Upper lobe of left lung (tissue), 6 donors: ENCODE data around the gene SRP72. TPM values are rescaled to one million over a fixed set of nuclear protein-coding genes. Genes with fewer than 3 reads are reported as not detected.

ENCODE experiments used
- ATAC-seq, 2 donors: fragments of 200-7000 bp; cut with Tn5 transposase; one replicate each; pipeline ENCODE4 v1.9.1; 2022; ENCODE audit warnings: mild to moderate bottlenecking in 2 of 2, moderate library complexity in 2 of 2; ENCODE audit not compliant: low FRiP score in 2 of 2
- DNase-seq, 2 donors: peaks; one replicate each; pipeline ENCODE4 v3.0.0-alpha.2; 2019 to 2020
- H3K27ac ChIP-seq, 4 donors: fragments of 200-600 bp; sonication (generic); one replicate each; pipeline ENCODE4 v1.5.1; 2016 to 2019
- H3K27me3 ChIP-seq, 4 donors: fragments of 200-600 bp; sonication (generic); one replicate each; pipeline ENCODE4 v1.5.1; 2017 to 2019
- H3K36me3 ChIP-seq, 4 donors: fragments of 200-600 bp; sonication (generic); one replicate each; pipeline ENCODE4 v1.5.1; 2016 to 2019
- H3K4me1 ChIP-seq, 4 donors: fragments of 200-600 bp; sonication (generic); one replicate each; pipeline ENCODE4 v1.5.1; 2018 to 2019
- H3K4me3 ChIP-seq, 4 donors: fragments of 200-600 bp; sonication (generic); one replicate each; pipeline ENCODE4 v1.5.1; 2017 to 2019; ENCODE audit warnings: mild to moderate bottlenecking in 2 of 4, moderate library complexity in 1 of 4
- H3K9me3 ChIP-seq, 4 donors: fragments of 200-600 bp; sonication (generic); one replicate each; pipeline ENCODE4 v1.5.1; 2018 to 2019
- CTCF ChIP-seq, 6 experiments: fragments of 450-650 bp in 4 of 6; fragments of 200-600 bp in 2 of 6; sonication (generic) in 2 of 6; IDR thresholded peaks; one replicate each; pipeline ENCODE4 v1.5.1; 2016 to 2019; ENCODE audit warnings: antibody characterized with exemption in 6 of 6
- EP300 ChIP-seq, 4 donors: sonication (generic); formaldehyde crosslinking; IDR thresholded peaks; one replicate each; pipeline ENCODE4 v1.5.1; 2017; ENCODE audit warnings: antibody characterized with exemption in 4 of 4, control low read depth in 2 of 4
- POLR2A ChIP-seq, 4 donors: fragments of 450-650 bp; IDR thresholded peaks; one replicate each; pipeline ENCODE4 v1.5.1; 2016 to 2017; ENCODE audit warnings: antibody characterized with exemption in 4 of 4, mild to moderate bottlenecking in 2 of 4
- POLR2AphosphoS5 ChIP-seq, 2 donors: sonication (generic); formaldehyde crosslinking; IDR thresholded peaks; one replicate each; pipeline ENCODE4 v1.5.1; 2017; ENCODE audit warnings: antibody characterized with exemption in 2 of 2
- WGBS, 2 donors: methylation state at CpG; one replicate each; pipeline ENCODE4 v1.1.5; 2017 to 2018; 5-methylcytosine and 5-hydroxymethylcytosine counted together
- total RNA-seq, 6 donors: library from RNA; depleted of rRNA in 4 of 6; stranded (reverse); fragments of >200 nt in 4 of 6; gene quantifications; one replicate each; pipeline versions ENCODE4 v1.1.0 to v1.2.1, GENCODE V29; 2016 to 2021
- donor health status: DM: no; HTN: no; CAD: no; lungs with moderate emphysema.
- donor health status: DM: no; HTN: yes; CAD: no; lungs with severe emphysema.

Gene SRP72
- total RNA-seq, 6 donors from 2014 or later: 41.9 to 101 (median 68.8) TPM

GRCh38 chr4:56426273-56426672 is 41.1 kb upstream of the SRP72 start:
- no peak overlapping the region for H3K27ac ChIP-seq
- no peak overlapping the region for H3K4me3 ChIP-seq
- no peaks in the 10 kb centered on the region for H3K4me1 ChIP-seq
- no peak for DNase-seq
- no peaks in the 10 kb centered on the region for H3K36me3 ChIP-seq
- H3K9me3 ChIP-seq: no peaks in the 10 kb centered on the region
- H3K27me3 ChIP-seq: no peaks in the 10 kb centered on the region
- 93% methylated on average over 6 of the region's 6 CpGs for WGBS, 2 donors
- no peak for TF ChIP-seq POLR2A (IDR thresholded peaks at IDR 0.05)
- TF ChIP-seq POLR2AphosphoS5 (IDR thresholded peaks at IDR 0.05): no peak
- no peak for TF ChIP-seq EP300 (IDR thresholded peaks at IDR 0.05)
- TF ChIP-seq CTCF (IDR thresholded peaks at IDR 0.05): no peak
- ATAC-seq: no peak

GRCh38 chr4:56427179-56427578 is 40.2 kb upstream of the SRP72 start:
- H3K27me3 ChIP-seq: no peaks in the 10 kb centered on the region
- ATAC-seq: no peak
- 93 to 100% methylated on average over 1 of the region's 1 CpG for WGBS, 2 donors
- TF ChIP-seq POLR2AphosphoS5 (IDR thresholded peaks at IDR 0.05): no peak
- TF ChIP-seq POLR2A (IDR thresholded peaks at IDR 0.05): no peak
- TF ChIP-seq EP300 (IDR thresholded peaks at IDR 0.05): no peak
- no peak for TF ChIP-seq CTCF (IDR thresholded peaks at IDR 0.05)
- no peak overlapping the region for H3K27ac ChIP-seq
- DNase-seq: no peak
- H3K4me1 ChIP-seq: no peaks in the 10 kb centered on the region
- no peaks in the 10 kb centered on the region for H3K9me3 ChIP-seq
- H3K36me3 ChIP-seq: no peaks in the 10 kb centered on the region
- no peak overlapping the region for H3K4me3 ChIP-seq

GRCh38 chr4:56430203-56430602 is 37.2 kb upstream of the SRP72 start:
- Histone ChIP-seq H3K27ac (no peak overlapping the region), H3K9me3 (no peaks in the 10 kb centered on the region), H3K27me3 (no peaks in the 10 kb centered on the region), H3K4me1 (peaks cover 5 to 17% (median 11%) of the 10 kb centered on the region in 4 donors), H3K36me3 (no peaks in the 10 kb centered on the region), H3K4me3 (no peak overlapping the region)
- TF ChIP-seq POLR2AphosphoS5 (IDR thresholded peaks at IDR 0.05): no peak
- 93 to 97% methylated on average over 2 of the region's 2 CpGs for WGBS, 2 donors
- DNase-seq (no peak), ATAC-seq (no peak)

GRCh38 chr4:56433280-56433679 is 34.1 kb upstream of the SRP72 start:
- H3K27ac ChIP-seq: no peak overlapping the region
- no peak for ATAC-seq
- DNase-seq: no peak
- no peak overlapping the region for H3K4me3 ChIP-seq
- TF ChIP-seq CTCF (IDR thresholded peaks at IDR 0.05) (no peak), POLR2AphosphoS5 (IDR thresholded peaks at IDR 0.05) (no peak), POLR2A (IDR thresholded peaks at IDR 0.05) (no peak), EP300 (IDR thresholded peaks at IDR 0.05) (no peak)
- no peaks in the 10 kb centered on the region for H3K9me3 ChIP-seq
- H3K27me3 ChIP-seq: no peaks in the 10 kb centered on the region
- H3K36me3 ChIP-seq: no peaks in the 10 kb centered on the region
- H3K4me1 ChIP-seq: peaks cover 5 to 30% (median 14%) of the 10 kb centered on the region in 4 donors

GRCh38 chr4:56434599-56435139 is 32.7 kb upstream of the SRP72 start:
- DNase-seq (peak in 1 of 2 donors; percentile 49), ATAC-seq (peak; percentile 27 to 52)
- peak overlapping the region; percentile 85 to 94 (median 90) for H3K27ac ChIP-seq
- peak overlapping the region; percentile 11 to 87 (median 80) for H3K4me3 ChIP-seq
- peaks cover 5 to 30% (median 14%) of the 10 kb centered on the region in 4 donors for H3K4me1 ChIP-seq
- H3K36me3 ChIP-seq: no peaks in the 10 kb centered on the region
- TF ChIP-seq EP300 (IDR thresholded peaks at IDR 0.05): no peak
- no peak for TF ChIP-seq CTCF (IDR thresholded peaks at IDR 0.05)
- TF ChIP-seq POLR2AphosphoS5 (IDR thresholded peaks at IDR 0.05): no peak
- no peak for TF ChIP-seq POLR2A (IDR thresholded peaks at IDR 0.05)
- WGBS, 2 donors: 3 to 11% methylated on average over 3 to 14 of the region's 15 CpGs
- H3K27me3 ChIP-seq: no peaks in the 10 kb centered on the region
- no peaks in the 10 kb centered on the region for H3K9me3 ChIP-seq
